ENCODE data around the gene ACIN1.

The ACIN1 gene

GRCh38 chr14:23137813-23138535 is 43.0 kb upstream of the ACIN1 start:
- no peak overlapping the region for H3K4me3 ChIP-seq (ENCODE audit: low read depth, low read length)
- DNase-seq (ENCODE audit: low read depth): no peak
- no peak for TF ChIP-seq CTCF (IDR thresholded peaks at IDR 0.05; ENCODE audit: control insufficient read depth, extremely low read depth, insufficient read depth)

GRCh38 chr14:23137192-23137812 is 42.4 kb upstream of the ACIN1 start:
- no peak for DNase-seq (ENCODE audit: low read depth)
- no peak for TF ChIP-seq CTCF (IDR thresholded peaks at IDR 0.05; ENCODE audit: control insufficient read depth, extremely low read depth, insufficient read depth)
- no peak overlapping the region for H3K4me3 ChIP-seq (ENCODE audit: low read depth, low read length)

- no peak overlapping the region for H3K4me3 ChIP-seq (ENCODE audit: low read depth, low read length)
Measured at GRCh38 chr14:23136566-23137133, 41.7 kb upstream of the ACIN1 start.

GRCh38 chr14:23132970-23133369 is 38.0 kb upstream of the ACIN1 start:
- no peak for DNase-seq (ENCODE audit: low read depth)
- no peak overlapping the region for H3K4me3 ChIP-seq (ENCODE audit: low read depth, low read length)
- TF ChIP-seq CTCF (IDR thresholded peaks at IDR 0.05; ENCODE audit: control insufficient read depth, extremely low read depth, insufficient read depth): no peak

More at GRCh38 chr14:23136566-23137133, 41.7 kb upstream of the ACIN1 start:
- DNase-seq (ENCODE audit: low read depth): no peak
- TF ChIP-seq CTCF (IDR thresholded peaks at IDR 0.05; ENCODE audit: control insufficient read depth, extremely low read depth, insufficient read depth): no peak

GRCh38 chr14:23131482-23131881 is 36.5 kb upstream of the ACIN1 start:
- no peak for TF ChIP-seq CTCF (IDR thresholded peaks at IDR 0.05; ENCODE audit: control insufficient read depth, extremely low read depth, insufficient read depth)
- no peak for DNase-seq (ENCODE audit: low read depth)
- no peak overlapping the region for H3K4me3 ChIP-seq (ENCODE audit: low read depth, low read length)

- no peak for TF ChIP-seq CTCF (IDR thresholded peaks at IDR 0.05; ENCODE audit: control insufficient read depth, extremely low read depth, insufficient read depth)
- DNase-seq (ENCODE audit: low read depth): no peak
- H3K4me3 ChIP-seq (ENCODE audit: low read depth, low read length): no peak overlapping the region
Measured at GRCh38 chr14:23130871-23131270, 35.9 kb upstream of the ACIN1 start.
